Psoas muscle (tissue), 8 donors: ENCODE data around the gene LCE2B. TPM values are rescaled to one million over a fixed set of nuclear protein-coding genes. Genes with fewer than 3 reads are reported as not detected.
"Not testable (repeated sequence)": the region's sequence is repeated elsewhere in the genome, so short reads cannot be mapped to it uniquely, and the experiment has no call there.

Experiments
- ATAC-seq, 4 donors: fragments of 200-7000 bp; cut with Tn5 transposase; one replicate each; pipeline ENCODE4 v1.9.1; 2020; ENCODE audit warnings: moderate library complexity in 3 of 4, mild to moderate bottlenecking in 2 of 4
- DNase-seq, 2 donors: peaks; one replicate each; pipeline ENCODE4 v3.0.0-alpha.2; 2020
- H3K27ac ChIP-seq: fragments of 200-600 bp; one replicate; pipeline ENCODE4 v1.8.0; 2022
- H3K27me3 ChIP-seq, 3 donors: fragments of 200-600 bp in 1 of 3; one replicate each; pipeline versions ENCODE4 v1.6.1 to v1.8.0; 2013 to 2022; ENCODE audit warnings: low read length in 2 of 3, mild to moderate bottlenecking in 2 of 3, moderate library complexity in 1 of 3; ENCODE audit not compliant: insufficient read depth in 3 of 3
- H3K36me3 ChIP-seq, 2 donors: fragments of 200-600 bp in 1 of 2; one replicate each; pipeline versions ENCODE4 v1.6.1 to v1.8.0; 2013 to 2022; ENCODE audit warnings: low read depth in 1 of 2, mild to moderate bottlenecking in 1 of 2, moderate library complexity in 1 of 2; ENCODE audit not compliant: insufficient read depth in 1 of 2
- H3K4me1 ChIP-seq: fragments of 200-600 bp; one replicate; pipeline ENCODE4 v1.8.0; 2022
- H3K4me3 ChIP-seq: fragments of 200-600 bp; one replicate; pipeline ENCODE4 v1.8.0; 2022; ENCODE audit warnings: mild to moderate bottlenecking
- H3K9me3 ChIP-seq: fragments of 200-600 bp; one replicate; pipeline ENCODE4 v1.8.0; 2022
- WGBS, 3 donors: extraction: QIAGEN DNeasy Blood & Tissue Kit; methylation state at CpG; one replicate each; pipeline versions ENCODE4 v1.1.6 to v1.1.7; 2013; 5-methylcytosine and 5-hydroxymethylcytosine counted together
- intact Hi-C, 2 donors: fragments of 100-400 bp; cut with DNase I; formaldehyde crosslinking; loops; one replicate each; pipeline versions ENCODE4 v1.11.0 to v1.14.2; 2022
- polyA plus RNA-seq, 3 donors: library from polyadenylated mRNA; stranded (reverse); fragments of 200-250 nt; gene quantifications; one replicate each; pipeline ENCODE4 v1.2.3, GENCODE V29; 2013
- total RNA-seq, 4 donors: library from RNA; stranded (reverse); fragmentation: NEBNext Ultra II Directional in 2 of 4; extraction: Animal tissue kit (Norgen Biotek cat#: 25700) in 2 of 4; gene quantifications; one replicate each; pipeline versions ENCODE4 v1.2.1 to v1.2.4, GENCODE V29; 2021 to 2023
- TF ChIP-seq, protein P1 (sequence below): fragments of 200-600 bp; IDR thresholded peaks from one replicate; pipeline ENCODE4 v1.8.0; 2022; ENCODE audit warnings: antibody characterized with exemption
- donor health status: healthy with polysubstance abuse.
- donor health status: DM: no; HTN: no; CAD: no; lungs with moderate emphysema.
- donor health status: Bipolar disorder and iron deficiency.
- donor health status: healthy.
- donor health status: DM: yes; HTN: yes; CAD: no.
- donor health status: DM: no; HTN: no; CAD: no.
- donor health status: DM: no; HTN: no; CAD: no.
- donor health status: DM: yes; HTN: yes; CAD: no.

Gene LCE2B
- total and polyA plus RNA-seq, 7 donors: not detected

DNA sequence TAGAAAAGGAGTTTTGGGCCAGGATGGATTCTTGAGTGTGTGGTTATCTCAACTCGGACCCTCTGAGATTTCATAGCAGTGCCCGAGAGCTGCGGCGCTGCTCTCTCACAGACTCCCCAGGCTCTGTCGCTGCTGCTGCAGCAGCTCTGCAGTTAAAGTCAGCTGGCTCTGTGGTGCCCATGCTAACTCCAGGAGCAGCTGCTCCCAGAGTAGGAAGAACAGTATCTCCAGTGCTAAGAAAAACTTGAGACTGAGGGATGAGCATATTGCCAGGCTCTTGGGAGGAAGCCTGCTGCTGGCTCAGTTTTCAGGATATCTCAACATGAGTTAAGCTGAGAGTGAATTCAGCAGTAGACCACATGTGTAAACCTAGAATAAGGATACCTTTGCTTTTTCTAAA, 18.3 kb upstream of the LCE2B start:
- 64 to 80% (median 64%) methylated on average over 5 of the region's 5 CpGs for WGBS, 3 donors
- no peak overlapping the region for H3K4me3 ChIP-seq
- H3K4me1 ChIP-seq: no peaks in the 10 kb centered on the region
- H3K9me3 ChIP-seq: no peaks in the 10 kb centered on the region
- no peaks in the 10 kb centered on the region for H3K36me3 ChIP-seq
- TF ChIP-seq, protein P1, sequence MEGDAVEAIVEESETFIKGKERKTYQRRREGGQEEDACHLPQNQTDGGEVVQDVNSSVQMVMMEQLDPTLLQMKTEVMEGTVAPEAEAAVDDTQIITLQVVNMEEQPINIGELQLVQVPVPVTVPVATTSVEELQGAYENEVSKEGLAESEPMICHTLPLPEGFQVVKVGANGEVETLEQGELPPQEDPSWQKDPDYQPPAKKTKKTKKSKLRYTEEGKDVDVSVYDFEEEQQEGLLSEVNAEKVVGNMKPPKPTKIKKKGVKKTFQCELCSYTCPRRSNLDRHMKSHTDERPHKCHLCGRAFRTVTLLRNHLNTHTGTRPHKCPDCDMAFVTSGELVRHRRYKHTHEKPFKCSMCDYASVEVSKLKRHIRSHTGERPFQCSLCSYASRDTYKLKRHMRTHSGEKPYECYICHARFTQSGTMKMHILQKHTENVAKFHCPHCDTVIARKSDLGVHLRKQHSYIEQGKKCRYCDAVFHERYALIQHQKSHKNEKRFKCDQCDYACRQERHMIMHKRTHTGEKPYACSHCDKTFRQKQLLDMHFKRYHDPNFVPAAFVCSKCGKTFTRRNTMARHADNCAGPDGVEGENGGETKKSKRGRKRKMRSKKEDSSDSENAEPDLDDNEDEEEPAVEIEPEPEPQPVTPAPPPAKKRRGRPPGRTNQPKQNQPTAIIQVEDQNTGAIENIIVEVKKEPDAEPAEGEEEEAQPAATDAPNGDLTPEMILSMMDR: no peak
- H3K27ac ChIP-seq: no peak overlapping the region
- H3K27me3 ChIP-seq: no peaks in the 10 kb centered on the region
- ATAC-seq (no peak), DNase-seq (no peak)
- intact Hi-C loops: no loop called here

DNA sequence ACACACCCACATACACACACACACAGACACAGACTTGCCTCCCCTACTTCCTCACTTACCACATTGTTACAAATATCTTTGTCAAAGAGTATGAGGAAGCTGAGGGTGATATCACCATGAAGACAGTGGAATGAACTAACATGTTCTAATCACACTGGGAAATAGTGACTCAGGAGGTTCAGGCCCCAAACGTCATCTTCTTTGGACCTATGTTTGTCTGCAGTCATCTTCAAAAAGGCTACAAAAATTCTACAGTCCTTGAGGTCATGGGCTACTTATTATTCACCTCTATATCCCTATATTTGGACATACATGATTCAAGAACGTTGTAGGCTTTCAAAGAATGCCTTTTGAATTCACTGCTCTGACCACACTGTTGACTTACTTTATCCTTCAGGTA, 12.9 kb upstream of the LCE2B start:
- DNase-seq: no peak
- no peak overlapping the region for H3K27ac ChIP-seq
- TF ChIP-seq, protein P1: no peak
- no peak overlapping the region for H3K4me3 ChIP-seq
- H3K4me1 ChIP-seq: no peaks in the 10 kb centered on the region
- intact Hi-C loops: no loop called here
- 46 to 64% (median 55%) methylated on average over 2 of the region's 2 CpGs for WGBS, 3 donors
- no peaks in the 10 kb centered on the region for H3K9me3 ChIP-seq
- H3K27me3 ChIP-seq: no peaks in the 10 kb centered on the region
- H3K36me3 ChIP-seq: no peaks in the 10 kb centered on the region
- no peak for ATAC-seq

DNA sequence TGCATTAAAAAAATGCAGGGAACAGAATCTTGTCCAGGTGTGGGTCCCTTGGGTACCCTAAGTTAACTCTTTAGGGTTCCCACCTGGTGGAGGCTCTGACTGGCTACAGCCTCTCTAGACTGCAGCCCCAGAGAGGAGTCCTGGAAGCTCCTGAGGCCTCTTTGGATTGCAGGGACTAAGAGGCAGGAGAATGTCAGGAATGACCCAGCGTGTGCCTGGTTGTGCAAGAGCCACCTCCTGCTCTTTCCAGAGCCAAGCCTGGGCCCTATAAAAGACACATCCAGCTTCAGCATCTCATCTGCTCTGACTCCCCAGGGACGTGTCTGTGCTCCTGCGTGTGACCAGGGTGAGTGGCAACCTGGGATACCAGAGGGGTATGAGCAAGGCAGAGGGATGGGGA, 10.9 kb upstream of the LCE2B start, which contains the start of gene LCE2C:
Gene LCE2C, plus strand, starts transcription at position 297 of the 400 bp plus-strand sequence. CDS start 737 bp downstream, outside the sequence.
- H3K9me3 ChIP-seq, ATAC-seq, H3K4me1 ChIP-seq, intact Hi-C loops, H3K27me3 ChIP-seq, H3K27ac ChIP-seq, H3K4me3 ChIP-seq, DNase-seq, H3K36me3 ChIP-seq: not testable (repeated sequence)
- WGBS, 3 donors: 74 to 83% (median 79%) methylated on average over 2 to 3 of the region's 3 CpGs

DNA sequence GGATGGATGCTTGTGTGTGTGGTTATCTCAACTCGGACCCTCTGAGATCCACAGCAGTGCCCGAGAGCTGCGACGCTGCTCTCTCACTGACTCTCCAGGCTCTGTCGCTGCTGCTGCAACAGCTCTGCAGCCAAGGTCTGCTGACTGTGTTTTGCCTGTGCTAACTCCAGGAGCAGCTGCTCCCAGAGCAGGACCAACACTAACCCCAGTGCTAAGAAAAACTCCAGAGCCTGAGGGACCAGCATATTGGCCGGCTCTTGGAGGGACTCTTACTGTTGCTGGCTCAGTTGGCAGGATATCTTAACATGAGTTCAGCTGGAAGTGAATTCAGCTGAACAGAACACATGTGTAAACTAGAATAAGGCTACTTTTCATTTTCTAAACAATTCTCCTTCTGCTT, 6.5 kb upstream of the LCE2B start:
- Histone ChIP-seq H3K36me3 (no peaks in the 10 kb centered on the region), H3K27me3 (no peaks in the 10 kb centered on the region), H3K4me1 (no peaks in the 10 kb centered on the region), H3K9me3 (no peaks in the 10 kb centered on the region), H3K27ac (no peak overlapping the region), H3K4me3 (no peak overlapping the region)
- intact Hi-C loops: no loop called here
- DNase-seq (no peak), ATAC-seq (no peak)
- 27 to 37% (median 31%) methylated on average over 6 of the region's 6 CpGs for WGBS, 3 donors
- TF ChIP-seq, protein P1: no peak

DNA sequence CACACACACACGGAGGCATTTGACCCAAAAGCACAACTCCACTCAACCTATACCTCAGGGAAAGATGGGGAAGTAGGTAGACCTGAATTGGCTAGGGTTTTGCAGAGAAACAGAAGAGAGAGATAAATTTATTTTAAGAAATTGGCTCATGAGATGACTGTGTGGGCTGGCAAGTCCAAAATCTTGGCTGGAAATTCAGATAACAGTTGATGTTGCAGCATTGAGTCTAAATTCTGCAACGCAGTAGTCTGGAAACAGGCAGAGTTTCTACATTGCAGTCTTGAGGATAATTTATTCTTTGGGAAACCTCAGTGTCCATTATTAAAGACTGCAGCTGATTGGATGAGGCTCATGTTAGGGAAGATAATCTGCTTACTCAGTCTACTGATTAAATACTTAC, 4.3 kb upstream of the LCE2B start:
- no peaks in the 10 kb centered on the region for H3K36me3 ChIP-seq
- H3K4me1 ChIP-seq: no peaks in the 10 kb centered on the region
- DNase-seq: no peak
- intact Hi-C loops: no loop called here
- no peak for ATAC-seq
- H3K27ac ChIP-seq: no peak overlapping the region
- no peaks in the 10 kb centered on the region for H3K9me3 ChIP-seq
- H3K27me3 ChIP-seq: no peaks in the 10 kb centered on the region
- H3K4me3 ChIP-seq: no peak overlapping the region
- 43 to 46% (median 44%) methylated on average over 2 of the region's 2 CpGs for WGBS, 3 donors
- TF ChIP-seq, protein P1: no peak
